Fibroblast of villous mesenchyme (primary cell): ENCODE measurements around the gene SIK3. TPM values are rescaled to one million over a fixed set of nuclear protein-coding genes. Genes with fewer than 3 reads are reported as not detected.

Source experiments
- DNase-seq: peaks from one replicate; pipeline ENCODE4 v3.0.0-alpha.2; 2010; ENCODE audit warnings: low read depth
- H3K4me3 ChIP-seq: 2 replicates; pipeline ENCODE4 v1.5.1; 2011; ENCODE audit warnings: low read depth, mild to moderate bottlenecking, low read length
- total RNA-seq: library from RNA; depleted of rRNA; stranded (reverse); fragments of >200 nt; gene quantifications from 2 replicates; pipeline ENCODE4 v1.2.3, GENCODE V29; 2012
- TF ChIP-seq, protein P1 (sequence below): IDR thresholded peaks from 2 replicates; pipeline ENCODE4 v1.5.1; 2012; ENCODE audit warnings: low read depth, mild to moderate bottlenecking, low read length; ENCODE audit not compliant: insufficient read depth

The SIK3 gene
- total RNA-seq, 1 donor: 14.2 TPM

DNA sequence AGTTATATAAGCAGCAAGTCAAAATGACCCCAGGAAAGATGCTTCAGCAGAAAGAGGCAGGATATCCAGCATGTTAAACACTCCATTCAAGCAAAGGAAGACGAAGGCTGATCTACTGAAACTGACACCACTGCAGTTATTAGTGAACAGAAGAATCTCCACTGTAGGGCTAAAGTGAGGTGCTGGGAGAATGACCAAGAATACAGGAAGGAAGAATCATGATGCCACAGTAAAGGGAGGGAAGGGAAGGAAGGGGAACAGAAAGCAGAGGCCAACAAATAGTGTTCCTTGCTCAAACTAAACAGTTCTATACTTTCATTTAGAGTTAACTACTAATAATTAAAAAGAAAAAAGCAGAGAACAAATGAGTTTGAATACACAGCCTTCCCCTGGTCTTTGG lies 92.5 kb downstream of the SIK3 start:
- DNase-seq: no peak
- TF ChIP-seq, protein P1, sequence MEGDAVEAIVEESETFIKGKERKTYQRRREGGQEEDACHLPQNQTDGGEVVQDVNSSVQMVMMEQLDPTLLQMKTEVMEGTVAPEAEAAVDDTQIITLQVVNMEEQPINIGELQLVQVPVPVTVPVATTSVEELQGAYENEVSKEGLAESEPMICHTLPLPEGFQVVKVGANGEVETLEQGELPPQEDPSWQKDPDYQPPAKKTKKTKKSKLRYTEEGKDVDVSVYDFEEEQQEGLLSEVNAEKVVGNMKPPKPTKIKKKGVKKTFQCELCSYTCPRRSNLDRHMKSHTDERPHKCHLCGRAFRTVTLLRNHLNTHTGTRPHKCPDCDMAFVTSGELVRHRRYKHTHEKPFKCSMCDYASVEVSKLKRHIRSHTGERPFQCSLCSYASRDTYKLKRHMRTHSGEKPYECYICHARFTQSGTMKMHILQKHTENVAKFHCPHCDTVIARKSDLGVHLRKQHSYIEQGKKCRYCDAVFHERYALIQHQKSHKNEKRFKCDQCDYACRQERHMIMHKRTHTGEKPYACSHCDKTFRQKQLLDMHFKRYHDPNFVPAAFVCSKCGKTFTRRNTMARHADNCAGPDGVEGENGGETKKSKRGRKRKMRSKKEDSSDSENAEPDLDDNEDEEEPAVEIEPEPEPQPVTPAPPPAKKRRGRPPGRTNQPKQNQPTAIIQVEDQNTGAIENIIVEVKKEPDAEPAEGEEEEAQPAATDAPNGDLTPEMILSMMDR: no peak
- no peak overlapping the region for H3K4me3 ChIP-seq

DNA sequence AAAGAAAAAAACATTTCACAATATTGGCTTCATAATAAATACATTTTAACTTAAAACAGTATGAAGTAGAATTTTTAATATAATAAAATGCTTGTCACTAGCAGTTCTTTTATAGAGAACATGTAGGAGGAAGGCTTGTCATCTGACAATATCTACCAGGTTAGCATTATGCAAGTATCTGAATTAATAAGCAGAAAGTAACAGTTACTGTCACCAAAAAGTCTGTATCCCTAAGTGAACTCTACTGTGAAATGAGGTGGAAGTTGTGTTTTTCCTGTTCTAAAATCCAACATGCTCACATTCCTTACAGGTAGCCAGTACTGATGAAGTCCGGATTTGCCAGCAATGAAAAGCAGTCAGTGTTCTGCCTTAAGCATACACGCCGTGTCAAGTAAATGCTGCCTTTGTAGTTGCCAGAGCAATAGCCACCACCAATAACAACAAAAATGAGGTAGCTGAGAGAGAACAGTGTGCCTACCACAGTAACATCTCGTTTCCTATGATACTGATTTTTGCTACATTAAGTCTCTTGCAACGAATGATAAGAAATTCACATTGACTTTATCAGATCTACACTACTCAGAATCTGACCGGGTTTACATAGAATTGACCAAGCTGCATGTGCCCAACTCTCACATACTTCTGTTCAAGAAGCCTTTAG lies 95.5 kb downstream of the SIK3 start:
- no peak for DNase-seq
- H3K4me3 ChIP-seq: no peak overlapping the region
- TF ChIP-seq, protein P1: no peak

DNA sequence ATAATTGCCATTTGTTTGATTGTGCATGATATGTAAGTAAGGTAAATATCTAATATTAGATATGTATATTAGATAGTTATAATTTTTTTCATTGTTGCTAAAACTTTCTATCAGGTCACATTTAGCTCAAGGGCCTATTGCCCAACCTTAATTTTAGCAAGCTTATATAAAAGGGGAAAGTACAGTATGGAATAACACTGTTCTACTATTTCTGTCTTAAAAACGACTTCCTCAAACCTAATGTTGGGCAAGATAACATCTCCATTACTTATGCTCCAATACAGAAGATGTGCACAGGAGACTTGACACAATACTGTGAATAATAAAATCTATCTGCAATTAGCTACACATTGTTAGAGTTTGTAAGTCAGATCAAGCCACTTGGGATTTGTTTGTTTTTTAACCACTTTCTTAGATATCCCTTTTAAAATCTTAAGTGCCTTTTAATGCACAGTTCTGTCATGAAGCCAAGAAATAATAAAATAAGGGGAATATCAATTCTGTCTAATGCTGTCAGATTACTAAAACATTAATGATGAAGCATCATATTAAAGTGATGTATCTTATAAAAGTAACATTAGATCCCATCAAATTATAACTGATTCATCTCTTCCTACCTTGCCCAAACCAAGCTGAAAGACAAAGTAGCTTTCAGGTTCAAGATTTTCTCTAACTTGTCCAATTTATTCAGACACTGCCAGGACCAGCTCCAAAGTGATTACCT lies 98.1 kb downstream of the SIK3 start:
- no peak overlapping the region for H3K4me3 ChIP-seq
- no peak for DNase-seq
- TF ChIP-seq, protein P1: no peak

DNA sequence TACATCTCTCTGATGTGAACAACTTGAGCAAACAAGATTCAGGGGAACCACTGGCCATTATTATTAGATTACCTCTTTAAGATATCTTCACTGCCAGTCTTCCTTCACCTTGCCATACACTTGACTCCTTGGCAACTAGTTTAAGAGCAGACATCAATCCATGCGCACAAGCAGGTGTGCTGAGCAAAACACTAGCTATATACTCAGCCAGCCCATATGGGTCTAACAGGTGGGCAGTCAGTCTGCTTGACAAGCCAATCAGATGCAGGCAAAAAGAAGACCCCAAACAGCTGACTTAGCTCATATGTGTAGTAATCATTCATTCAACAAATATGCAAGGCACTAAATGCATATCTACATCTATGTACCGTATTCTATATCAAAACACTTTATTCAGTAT lies 101.2 kb downstream of the SIK3 start:
- DNase-seq: no peak
- TF ChIP-seq, protein P1: no peak
- H3K4me3 ChIP-seq: no peak overlapping the region

DNA sequence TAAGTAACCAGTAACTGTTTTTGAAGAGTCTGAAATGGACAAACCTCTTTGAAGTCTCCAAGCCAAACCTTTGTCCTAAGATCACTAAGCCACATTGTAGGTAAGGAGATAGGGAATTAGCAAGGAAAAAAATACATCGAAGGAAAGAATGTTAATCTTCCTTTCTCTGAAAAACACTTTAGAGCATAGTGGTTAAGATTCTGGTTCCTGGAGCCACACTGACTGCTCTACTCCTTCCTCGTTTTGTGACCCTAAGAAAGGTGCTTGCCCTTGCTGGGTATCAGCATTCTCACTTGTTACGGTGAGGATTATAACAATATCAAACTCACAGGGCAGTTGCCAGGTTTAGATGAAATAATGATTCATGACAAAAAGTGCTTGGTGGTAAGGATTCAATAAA lies 104.0 kb downstream of the SIK3 start:
- TF ChIP-seq, protein P1: no peak
- no peak overlapping the region for H3K4me3 ChIP-seq
- no peak for DNase-seq

DNA sequence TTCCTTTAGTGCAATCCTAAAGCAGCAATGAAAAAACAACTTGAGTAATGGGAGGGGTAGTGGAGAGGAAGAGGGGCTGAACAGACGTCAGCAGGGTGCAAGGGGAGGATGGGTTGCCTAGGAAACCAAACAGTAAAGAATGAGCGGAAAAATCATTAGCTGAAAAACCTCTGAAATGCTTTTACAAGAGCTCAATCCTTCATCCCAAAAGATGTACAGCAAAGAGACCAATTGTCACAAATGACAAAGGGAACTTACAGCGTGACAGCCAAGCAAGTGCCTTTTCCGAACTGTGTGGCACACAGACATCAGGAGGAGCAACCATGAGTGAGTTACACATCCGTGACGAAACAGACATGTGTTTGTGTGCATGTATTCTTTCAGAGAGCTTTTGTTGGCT lies 104.6 kb downstream of the SIK3 start:
- H3K4me3 ChIP-seq: no peak overlapping the region
- no peak for DNase-seq
- TF ChIP-seq, protein P1: no peak
